Neural progenitor cell (in vitro differentiated cells): Measurements from ENCODE around the gene DOCK10.

Experiments used
- EZH2 ChIP-seq: fragments of 200-600 bp; sonication (generic); IDR thresholded peaks from 2 replicates; pipeline ENCODE4 v1.6.1; 2017; ENCODE audit warnings: antibody characterized with exemption, mild to moderate bottlenecking, moderate library complexity
- EZH2phosphoT487 ChIP-seq: fragments of 200-600 bp; sonication (generic); IDR thresholded peaks from 2 replicates; pipeline ENCODE4 v1.6.1; 2017; ENCODE audit warnings: antibody characterized with exemption
- TF ChIP-seq, protein P1 (sequence below): fragments of 200-600 bp; sonication (generic); IDR thresholded peaks from 2 replicates; pipeline ENCODE4 v1.5.1; 2017; ENCODE audit warnings: antibody characterized with exemption, mild to moderate bottlenecking

DNA sequence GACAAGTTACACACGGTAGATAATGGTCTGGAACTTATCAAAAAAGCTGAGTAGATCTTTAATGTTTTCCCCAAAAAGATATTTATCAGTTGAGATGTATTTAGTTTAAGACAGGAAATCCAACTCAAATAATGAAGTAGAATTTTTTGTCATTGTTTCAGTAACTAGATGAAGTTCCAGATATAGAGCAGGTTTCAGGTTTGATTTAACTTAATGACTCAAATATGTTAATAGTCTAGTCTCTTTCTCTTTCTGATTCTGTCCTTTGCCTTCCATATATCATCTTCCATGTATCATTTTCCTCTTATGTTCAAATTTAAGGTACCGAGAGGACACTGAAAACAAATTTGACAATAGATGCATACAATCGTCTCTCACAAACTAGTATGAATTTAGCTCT, 23.6 kb upstream of the DOCK10 start:
- TF ChIP-seq, protein P1, sequence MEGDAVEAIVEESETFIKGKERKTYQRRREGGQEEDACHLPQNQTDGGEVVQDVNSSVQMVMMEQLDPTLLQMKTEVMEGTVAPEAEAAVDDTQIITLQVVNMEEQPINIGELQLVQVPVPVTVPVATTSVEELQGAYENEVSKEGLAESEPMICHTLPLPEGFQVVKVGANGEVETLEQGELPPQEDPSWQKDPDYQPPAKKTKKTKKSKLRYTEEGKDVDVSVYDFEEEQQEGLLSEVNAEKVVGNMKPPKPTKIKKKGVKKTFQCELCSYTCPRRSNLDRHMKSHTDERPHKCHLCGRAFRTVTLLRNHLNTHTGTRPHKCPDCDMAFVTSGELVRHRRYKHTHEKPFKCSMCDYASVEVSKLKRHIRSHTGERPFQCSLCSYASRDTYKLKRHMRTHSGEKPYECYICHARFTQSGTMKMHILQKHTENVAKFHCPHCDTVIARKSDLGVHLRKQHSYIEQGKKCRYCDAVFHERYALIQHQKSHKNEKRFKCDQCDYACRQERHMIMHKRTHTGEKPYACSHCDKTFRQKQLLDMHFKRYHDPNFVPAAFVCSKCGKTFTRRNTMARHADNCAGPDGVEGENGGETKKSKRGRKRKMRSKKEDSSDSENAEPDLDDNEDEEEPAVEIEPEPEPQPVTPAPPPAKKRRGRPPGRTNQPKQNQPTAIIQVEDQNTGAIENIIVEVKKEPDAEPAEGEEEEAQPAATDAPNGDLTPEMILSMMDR, result no peak
- TF ChIP-seq EZH2 (no peak), EZH2phosphoT487 (no peak)
